Measurements from ENCODE around the gene ZNF418.
"Not testable (repeated sequence)": the region's sequence is repeated elsewhere in the genome, so short reads cannot be mapped to it uniquely, and the experiment has no call there.

ZNF418 gene

GRCh38 chr19:57934820-57935665 lies at the start of gene ZNF418:
Gene ZNF418, minus strand, starts transcription at chr19:57935402. Its CDS starts 1,580 bp downstream, at chr19:57933822.
- no peak for DNase-seq

GRCh38 chr19:57978586-57979289 lies 43.5 kb upstream of the ZNF418 start:
- no peak for DNase-seq

GRCh38 chr19:57974434-57974833 lies 39.2 kb upstream of the ZNF418 start, which contains the start of gene C19orf18:
Gene C19orf18, minus strand, starts transcription at chr19:57974534. Its CDS starts 102 bp downstream, at chr19:57974432.
- DNase-seq, result no peak

DNA sequence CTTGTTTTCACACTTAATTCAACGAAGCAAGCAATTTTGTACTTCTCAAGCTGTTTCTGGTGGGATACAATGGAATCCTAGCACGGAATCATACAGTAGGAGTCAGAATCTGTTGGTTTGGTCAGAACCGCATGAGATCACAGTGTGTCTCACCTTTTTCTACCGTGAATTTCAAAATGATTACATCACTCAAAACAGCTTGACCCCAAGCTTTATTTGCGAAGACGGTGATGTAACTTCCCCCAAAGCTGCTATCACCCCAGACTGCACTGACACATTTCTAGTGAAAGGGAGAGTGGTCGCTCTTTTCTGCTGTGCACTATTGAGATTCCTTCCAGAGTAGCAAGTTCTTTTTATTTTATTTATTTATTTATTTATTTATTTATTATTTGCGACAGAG lies 29.6 kb upstream of the ZNF418 start:
- DNase-seq, result no peak

DNA sequence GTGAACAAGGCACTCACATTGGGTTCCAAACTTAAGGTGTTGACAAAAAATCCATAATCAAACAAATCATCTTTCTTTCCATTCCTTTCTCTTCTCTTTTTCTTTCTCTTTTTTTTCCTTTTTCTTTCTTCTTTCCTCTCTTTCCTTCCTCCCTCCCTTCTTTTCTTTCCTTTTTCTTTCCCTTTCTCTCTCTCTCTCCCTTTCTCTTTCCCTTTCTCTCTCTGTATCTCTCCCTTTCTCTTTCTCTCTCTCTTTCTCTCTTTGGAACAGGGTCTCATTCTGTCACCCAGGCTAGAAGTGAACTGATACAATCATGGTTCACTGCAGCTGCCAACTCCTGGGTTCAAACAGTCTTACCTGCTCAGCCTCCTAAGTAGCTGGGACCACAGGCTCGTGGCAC lies 26.6 kb upstream of the ZNF418 start:
- DNase-seq, result no peak

DNA sequence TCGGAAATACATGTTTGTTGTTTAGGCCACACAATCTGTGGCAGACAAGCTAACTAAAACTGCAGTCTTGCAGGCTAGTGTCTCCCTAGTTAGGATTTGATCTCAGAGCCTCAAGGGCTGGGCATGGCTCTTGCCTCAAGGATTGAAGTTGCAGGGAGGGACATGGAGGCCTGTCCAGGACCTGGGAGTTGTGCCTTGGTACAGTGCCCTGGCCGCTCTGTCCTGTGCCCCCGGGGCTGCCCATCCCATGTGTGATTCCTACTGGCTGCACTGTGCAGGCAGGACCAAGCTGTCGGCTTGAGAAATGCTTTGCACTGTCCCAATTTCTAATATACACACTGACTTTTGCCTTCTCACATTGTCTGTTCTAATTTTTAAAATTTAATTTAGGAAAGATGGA lies 19.8 kb upstream of the ZNF418 start:
- DNase-seq, result no peak

DNA sequence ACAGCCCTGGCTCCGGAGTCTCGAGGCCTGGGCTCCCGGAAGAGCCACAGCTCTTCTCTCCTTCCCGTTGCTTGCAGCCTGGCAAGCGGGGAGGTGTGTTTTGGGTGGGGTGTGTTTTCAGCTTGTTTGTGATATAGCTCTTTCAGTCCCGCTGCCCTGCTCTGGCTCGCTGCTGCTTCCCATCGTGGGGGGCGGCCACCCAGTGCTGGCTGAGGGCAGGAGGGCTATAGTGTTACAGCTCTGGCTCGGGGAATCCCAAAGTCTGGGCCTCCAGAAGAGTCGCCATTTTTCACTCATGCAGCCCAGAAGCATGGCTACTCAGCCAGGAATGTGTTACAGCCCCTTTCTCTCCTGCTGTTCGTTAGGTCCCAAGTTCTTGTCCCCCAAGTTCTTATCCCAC lies 14.5 kb upstream of the ZNF418 start:
- no peak for DNase-seq

DNA sequence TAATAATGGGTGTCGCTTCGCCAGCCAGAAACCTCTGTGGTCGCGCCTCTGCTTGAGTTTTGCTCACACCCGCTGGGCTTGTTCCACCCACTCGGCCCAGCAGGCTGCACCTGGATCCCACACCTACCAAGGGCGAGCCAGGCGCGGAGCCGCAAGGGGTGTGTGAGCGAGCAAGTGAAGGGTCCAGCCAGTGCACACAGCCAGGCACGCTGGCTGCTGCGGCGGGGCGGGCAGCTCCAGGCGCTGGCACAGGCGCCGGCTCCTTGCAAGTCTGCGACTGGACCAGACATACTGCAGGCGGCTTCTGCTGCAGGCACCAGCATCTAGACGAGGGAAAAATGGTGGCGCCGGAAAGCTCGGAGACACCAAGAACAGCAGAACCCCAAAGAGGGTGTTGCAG lies 14.1 kb upstream of the ZNF418 start:
- no peak for DNase-seq

DNA sequence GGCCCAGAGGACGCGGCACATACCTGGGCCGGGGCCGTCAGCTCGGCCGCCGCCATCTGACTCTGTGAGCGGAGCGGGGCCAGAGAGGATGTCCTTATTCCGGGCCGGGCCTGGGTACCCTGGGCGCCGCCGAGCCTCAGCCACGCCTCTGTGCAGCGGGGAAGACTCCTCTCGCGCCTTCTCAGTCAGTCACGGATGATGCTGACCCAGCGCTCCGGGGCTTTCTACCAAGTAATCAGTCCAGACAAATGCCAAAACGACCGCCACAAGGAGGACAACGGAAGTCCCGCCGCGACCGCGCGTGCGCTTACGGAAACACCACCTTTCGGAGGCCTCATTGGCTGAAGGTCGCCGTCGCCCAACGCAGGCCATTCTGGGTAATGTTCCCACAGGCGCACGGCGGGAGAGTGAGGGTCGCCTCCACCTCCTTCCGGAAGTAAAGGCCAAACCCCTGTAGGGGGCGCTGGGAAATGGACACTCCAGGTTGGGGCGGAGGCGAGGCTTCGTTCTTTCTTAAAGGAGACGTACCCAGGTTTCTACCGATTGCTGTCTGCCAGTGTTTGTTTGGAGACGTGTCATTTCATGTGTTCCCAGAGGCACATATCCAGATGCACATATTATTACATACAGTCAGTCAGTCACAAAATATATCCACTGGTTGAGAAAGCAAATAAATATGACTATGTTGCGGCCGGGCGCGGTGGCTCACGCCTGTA lies 12.4 kb upstream of the ZNF418 start, which contains the start of gene ZNF256:
Gene ZNF256 (minus strand): TSS at position 288 of the 716 bp plus-strand sequence. CDS start 232 bp downstream, at position 56.
- DNase-seq, result peak; percentile 94

DNA sequence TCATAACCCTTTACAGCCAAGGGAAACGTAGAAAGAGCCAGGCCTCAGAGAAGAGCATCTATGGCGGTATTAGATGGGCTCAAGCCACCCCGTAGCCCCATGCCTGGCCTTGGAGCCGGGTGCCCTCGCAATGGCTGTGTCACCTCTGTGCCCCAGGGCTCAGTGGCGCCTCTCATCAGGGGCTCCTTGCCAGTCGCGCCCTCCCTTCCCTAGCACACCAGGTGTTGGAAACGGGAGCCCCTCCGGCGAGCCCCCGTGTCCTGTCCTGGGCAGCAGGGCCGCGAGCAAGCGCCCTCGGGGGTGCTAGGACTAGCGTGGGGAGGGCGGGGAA lies 11.9 kb upstream of the ZNF418 start:
- DNase-seq, result no peak

DNA sequence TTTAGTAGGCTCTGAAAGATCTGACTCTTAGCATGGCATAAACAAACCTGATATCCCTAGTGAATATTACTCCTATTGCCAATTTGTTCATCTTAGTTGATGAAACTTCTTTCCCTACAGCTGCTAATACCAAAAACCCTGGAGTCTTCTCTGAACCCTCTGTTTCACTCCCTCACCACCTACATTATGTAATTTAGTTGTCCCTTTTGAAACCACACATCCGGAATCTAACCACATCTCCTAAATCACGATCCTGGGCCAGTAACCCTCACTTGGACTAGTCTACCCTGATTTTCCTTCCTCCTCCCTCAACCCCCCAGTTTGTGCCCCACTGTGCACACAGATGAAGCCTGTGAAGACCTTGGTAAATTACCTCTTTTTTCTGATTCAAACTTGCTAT lies 11.1 kb upstream of the ZNF418 start:
- DNase-seq, result no peak

GRCh38 chr19:57941593-57941992 lies 6.4 kb upstream of the ZNF418 start:
- no peak for DNase-seq

DNA sequence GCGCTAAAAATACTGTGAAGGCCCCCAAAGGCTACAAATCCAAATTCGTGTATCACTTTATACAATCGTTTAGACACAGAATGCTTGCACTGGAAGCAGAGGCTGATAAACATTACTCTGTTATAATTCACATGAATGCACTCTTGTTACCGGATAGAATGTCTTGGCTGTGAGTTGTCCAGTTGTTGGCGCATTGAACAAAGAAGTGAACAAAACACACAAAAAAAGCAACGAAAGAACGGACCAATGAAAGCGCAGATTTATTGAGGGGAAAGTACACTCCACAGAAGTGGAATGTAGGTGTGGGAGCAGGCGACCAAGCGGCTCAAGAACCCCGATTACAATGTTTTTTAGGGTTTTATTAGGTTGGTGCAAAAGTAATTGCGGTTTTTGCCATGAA lies 529 bp upstream of the ZNF418 start:
- DNase-seq, result no peak

GRCh38 chr19:57927587-57927986 lies 7.6 kb downstream of the ZNF418 start:
- DNase-seq, result no peak

DNA sequence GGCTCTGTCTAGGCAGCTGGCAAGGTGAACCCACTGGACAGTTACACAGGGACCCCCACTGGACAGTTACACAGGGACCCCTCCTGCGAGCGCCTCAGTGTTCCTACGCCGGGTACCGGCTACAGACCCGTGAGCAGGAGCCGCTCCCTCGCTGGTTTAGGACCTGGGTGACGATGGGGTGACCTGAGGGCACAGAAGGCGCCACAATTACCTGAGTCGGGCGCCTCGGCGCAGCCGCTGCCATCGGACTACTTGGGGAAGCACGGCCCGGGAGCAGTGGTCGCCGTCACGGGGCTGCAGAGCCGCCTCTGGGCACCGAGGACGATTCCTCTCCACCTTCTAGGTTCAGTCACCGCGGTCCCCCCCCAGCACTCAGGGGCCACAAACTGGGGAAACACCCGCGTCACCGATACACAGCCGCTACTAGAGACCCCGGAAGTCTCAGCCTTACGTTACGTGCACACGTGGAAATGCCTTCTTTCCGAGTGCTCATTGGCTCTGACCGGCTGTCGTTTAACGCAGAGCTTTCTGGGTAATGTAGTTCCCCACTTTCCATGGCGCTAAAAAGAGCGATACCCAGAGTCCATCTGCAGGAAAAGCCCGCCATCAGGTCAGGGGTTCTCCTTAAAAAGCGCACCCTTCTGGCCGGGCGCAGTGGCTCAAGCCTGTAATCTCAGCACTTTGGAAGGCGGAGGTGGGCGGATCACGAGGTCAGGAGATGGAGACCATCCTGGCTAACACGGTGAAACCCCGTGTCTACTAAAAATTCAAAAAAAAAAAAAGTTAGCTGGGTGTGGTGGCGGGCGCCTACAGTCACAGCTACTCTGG lies 18.8 kb downstream of the ZNF418 start, which contains the start of gene ZNF417:
Gene ZNF417 (minus strand): TSS at position 425 of the 828 bp plus-strand sequence. CDS start 181 bp downstream, at position 244.
- DNase-seq, result peak; percentile 85

GRCh38 chr19:57914531-57914930 lies 20.7 kb downstream of the ZNF418 start:
- no peak for DNase-seq

DNA sequence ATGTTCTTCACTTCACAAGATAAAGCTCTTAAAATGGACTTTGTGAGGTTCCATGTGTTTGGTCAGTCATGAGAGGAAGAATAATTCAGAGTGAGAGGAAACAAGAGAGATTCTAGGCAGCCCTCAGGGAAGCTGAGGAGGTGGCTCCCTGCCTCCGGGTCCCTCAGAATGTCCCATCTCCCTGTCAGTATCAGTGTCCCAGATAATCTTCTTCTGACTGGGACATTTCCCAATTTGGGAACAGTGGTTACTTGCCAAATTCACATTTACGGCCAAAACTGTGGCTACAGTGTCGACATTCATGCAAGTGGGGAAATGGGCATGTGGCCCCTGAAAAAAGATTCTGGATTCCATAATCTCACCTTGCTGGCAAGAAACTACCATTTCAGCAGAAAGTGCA lies 27.8 kb downstream of the ZNF418 start:
- DNase-seq, result no peak

GRCh38 chr19:57905258-57905657 lies 29.9 kb downstream of the ZNF418 start:
- no peak for DNase-seq

DNA sequence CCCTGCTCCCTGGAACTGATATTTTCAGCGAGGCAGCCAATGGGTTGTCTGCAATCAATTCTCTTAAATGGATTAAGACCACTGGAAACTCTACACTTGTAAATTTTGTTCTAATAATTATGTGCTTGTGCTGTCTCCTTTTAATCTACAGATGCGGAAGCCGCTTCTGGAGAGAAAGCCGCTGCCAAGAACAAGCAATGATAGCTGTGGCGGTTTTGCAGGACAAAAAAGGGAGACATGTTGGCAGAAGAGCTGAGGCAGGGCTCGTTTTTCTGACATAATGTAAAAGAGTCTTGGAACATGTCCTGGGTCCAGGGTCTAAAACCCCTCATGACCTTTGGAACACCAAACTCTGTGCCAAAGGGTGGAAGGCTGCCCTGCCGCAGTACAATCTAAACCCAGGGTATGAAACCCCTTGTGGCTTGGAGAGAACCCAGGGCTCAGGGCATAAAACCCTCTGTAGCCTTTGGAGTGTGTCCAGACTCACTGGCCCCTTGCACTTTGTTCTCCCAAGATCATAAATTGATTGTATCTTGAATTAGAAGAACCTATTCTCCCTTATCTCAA lies 31.5 kb downstream of the ZNF418 start:
- DNase-seq, result no peak

GRCh38 chr19:57900311-57900710 lies 34.9 kb downstream of the ZNF418 start:
- no peak for DNase-seq

GRCh38 chr19:57890706-57891105 lies 44.5 kb downstream of the ZNF418 start:
- DNase-seq, result not testable (repeated sequence)

All from stimulated activated naive CD4-positive, alpha-beta T cell treated with Interleukin-2 at 50 U/mL for 16 hours (primary cell).